ENCODE measurements around the gene PKD1. TPM values are rescaled to one million over a fixed set of nuclear protein-coding genes. Genes with fewer than 3 reads are reported as not detected.
A peak's percentile ranks its signal among the peaks of the same experiment; 100 is the strongest.

Gene PKD1
- total RNA-seq, 4 donors from 2014 or later: 86.4 to 214 (median 121) TPM

DNA sequence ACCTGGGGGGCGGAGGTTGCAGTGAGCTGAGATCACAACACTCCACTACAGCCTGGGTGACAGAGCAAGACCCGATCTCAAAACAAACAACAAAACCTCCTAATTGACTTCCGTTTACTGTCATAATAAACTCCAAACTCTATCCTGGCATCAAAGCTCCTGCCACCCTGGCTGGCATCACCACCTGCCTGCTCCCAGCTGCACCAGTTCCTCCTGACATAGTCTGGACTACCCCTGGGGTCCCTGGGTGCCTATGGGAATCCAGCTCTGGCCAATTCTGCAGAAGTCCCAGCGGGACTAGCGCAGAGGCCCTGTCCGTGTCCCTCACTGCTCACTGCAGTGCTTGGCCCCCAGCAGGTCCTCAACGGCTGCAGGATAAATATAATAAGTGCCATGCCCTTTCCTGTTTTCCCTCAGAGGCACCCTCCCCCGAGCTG, 88.8 kb downstream of the PKD1 start:
- ATAC-seq (ENCODE audit: low FRiP score): no peak
- TF ChIP-seq, protein P1, sequence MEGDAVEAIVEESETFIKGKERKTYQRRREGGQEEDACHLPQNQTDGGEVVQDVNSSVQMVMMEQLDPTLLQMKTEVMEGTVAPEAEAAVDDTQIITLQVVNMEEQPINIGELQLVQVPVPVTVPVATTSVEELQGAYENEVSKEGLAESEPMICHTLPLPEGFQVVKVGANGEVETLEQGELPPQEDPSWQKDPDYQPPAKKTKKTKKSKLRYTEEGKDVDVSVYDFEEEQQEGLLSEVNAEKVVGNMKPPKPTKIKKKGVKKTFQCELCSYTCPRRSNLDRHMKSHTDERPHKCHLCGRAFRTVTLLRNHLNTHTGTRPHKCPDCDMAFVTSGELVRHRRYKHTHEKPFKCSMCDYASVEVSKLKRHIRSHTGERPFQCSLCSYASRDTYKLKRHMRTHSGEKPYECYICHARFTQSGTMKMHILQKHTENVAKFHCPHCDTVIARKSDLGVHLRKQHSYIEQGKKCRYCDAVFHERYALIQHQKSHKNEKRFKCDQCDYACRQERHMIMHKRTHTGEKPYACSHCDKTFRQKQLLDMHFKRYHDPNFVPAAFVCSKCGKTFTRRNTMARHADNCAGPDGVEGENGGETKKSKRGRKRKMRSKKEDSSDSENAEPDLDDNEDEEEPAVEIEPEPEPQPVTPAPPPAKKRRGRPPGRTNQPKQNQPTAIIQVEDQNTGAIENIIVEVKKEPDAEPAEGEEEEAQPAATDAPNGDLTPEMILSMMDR (IDR thresholded peaks at IDR 0.05): no peak
- no peak for DNase-seq (ENCODE audit: low spot score)

DNA sequence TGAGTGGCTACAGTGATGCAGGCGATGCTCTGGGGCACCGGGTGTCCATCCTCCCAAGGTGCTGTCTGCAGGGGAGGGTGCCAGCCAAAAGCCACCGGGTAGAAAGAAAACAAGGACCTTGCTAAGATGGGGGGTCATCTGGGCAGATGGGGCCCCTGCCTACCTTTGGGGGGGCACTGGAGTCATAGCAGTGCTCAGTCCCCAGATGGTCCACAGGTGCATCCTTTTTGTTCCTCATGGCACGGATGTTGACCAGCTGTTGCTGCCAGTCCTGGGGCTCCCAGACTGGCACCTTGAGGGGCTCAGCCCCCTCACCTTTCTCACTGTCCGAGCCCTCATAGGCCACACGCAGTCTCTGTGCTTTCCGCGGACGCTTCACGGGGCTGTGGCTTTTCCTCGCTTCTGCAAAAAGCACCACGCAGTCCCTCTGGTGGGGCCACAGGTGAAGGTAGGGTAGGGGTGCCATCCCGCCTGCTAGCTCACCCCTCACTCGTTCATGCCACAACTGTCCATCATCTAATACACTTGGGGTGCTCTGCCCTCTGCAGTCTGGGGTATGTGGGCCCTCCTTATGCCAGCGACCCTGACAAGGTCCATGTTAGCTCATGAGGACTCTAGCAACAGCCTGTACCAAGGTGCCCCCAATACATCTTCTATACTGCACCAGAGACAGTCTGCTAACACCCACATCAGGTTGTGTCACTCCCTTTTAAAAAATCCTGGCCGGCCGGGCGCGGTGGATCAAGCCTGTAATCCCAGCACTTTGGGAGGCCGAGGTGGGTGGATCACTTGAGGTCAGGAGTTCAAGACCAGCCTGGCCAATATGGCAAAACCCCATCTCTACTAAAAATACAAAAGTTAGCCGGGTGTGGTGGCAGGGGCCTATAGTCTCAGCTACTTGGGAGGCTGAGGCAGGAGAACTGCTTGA, 89.5 kb downstream of the PKD1 start:
- DNase-seq (ENCODE audit: low spot score) (no peak), ATAC-seq (ENCODE audit: low FRiP score) (no peak)
- TF ChIP-seq, protein P1 (IDR thresholded peaks at IDR 0.05): no peak

DNA sequence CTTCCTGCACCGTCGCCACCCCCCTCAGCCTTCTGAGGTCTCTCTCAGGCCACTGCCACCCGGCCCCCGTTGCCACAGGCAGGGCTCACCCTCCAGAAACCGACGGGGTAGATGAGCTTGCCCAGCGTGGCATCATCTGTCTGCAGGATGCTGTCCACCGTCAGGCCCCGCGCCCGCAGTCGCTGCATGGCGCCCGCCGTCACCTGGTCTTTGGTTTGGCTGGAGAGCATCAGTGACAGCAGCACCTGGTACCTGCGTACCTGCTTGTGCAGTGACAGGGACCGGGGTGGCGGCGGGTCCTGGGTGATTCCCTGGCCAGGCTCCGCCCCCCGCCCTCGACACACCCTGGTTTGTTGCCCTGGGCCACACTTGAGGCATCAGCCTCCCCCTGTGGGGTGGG, 91.2 kb downstream of the PKD1 start:
- no peak for DNase-seq (ENCODE audit: low spot score)
- ATAC-seq (ENCODE audit: low FRiP score): no peak
- TF ChIP-seq, protein P1 (IDR thresholded peaks at IDR 0.05): no peak

DNA sequence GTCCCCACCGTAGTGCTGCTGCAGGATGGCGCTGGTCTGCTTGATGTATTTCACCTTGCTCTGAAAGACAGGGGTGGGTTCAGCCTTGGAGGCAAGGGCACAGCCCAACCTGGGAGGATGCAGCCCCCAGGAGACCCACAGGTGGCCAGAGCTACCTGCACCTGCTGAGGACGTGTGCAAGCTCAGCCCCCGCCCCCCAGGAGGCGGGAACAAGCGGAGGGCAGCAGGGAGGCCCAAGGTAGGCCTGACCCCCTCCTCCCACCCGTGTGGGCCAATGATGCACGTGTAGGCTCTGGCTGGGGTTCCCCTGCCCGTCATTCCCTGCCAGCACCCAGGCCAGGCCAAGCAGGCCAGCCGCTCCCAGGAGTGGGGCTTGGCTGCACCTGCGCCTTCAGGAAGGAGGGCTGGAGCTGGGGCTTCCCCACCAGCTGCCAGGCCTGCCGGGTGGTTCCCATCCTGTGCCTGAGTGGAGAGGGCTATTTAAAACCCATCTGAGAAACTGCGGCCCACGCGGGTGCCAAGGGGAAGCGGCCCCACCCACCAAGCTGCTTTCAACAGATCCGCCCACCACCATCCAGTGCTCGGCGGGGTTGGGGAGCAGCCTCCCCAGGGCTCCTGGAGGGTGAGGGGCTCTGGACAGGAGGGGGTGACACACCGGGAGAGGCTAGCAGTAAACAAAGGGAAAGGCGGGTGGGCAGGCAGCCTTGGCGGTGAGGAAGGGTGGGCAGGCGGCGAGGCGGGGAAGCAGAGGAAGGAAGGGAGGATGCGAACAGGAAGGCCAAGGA, 91.8 kb downstream of the PKD1 start:
- TF ChIP-seq, protein P1 (IDR thresholded peaks at IDR 0.05): no peak
- peak; percentile 7 for ATAC-seq (ENCODE audit: low FRiP score)
- DNase-seq (ENCODE audit: low spot score): no peak

DNA sequence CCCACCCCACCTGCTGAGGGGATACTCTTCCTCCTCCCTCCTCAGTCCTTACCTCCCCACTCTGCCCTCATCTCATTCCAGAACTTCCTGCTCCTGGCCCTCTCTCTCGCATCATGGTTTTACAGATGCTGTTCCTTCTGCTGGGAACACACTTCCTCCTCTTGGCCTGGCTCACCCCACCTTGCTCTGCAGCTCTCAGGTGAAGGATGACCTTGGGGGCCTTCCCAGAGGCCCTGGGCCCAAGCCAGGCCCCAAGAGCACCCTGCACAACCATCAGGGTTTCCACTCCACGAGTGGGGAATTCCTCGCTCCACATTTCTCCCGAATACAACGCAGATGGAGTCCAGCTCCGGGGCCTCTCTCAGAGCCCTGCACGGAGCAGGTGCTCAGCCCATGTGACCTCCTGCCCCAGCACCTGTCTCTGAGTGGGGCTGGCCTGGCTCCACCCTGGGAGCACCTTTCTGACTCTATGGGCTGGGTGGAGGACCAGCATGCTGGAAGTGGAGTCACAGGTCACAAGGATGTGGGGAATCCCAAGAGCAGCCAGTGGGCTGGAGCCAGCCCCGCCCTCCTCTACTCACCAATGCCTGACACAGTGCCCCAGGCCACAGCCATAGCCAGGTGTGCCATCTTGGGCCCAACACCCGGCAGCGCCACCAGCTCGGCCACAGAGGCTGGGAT, 92.6 kb downstream of the PKD1 start:
- TF ChIP-seq, protein P1 (IDR thresholded peaks at IDR 0.05): no peak
- ATAC-seq (ENCODE audit: low FRiP score) (no peak), DNase-seq (ENCODE audit: low spot score) (no peak)

DNA sequence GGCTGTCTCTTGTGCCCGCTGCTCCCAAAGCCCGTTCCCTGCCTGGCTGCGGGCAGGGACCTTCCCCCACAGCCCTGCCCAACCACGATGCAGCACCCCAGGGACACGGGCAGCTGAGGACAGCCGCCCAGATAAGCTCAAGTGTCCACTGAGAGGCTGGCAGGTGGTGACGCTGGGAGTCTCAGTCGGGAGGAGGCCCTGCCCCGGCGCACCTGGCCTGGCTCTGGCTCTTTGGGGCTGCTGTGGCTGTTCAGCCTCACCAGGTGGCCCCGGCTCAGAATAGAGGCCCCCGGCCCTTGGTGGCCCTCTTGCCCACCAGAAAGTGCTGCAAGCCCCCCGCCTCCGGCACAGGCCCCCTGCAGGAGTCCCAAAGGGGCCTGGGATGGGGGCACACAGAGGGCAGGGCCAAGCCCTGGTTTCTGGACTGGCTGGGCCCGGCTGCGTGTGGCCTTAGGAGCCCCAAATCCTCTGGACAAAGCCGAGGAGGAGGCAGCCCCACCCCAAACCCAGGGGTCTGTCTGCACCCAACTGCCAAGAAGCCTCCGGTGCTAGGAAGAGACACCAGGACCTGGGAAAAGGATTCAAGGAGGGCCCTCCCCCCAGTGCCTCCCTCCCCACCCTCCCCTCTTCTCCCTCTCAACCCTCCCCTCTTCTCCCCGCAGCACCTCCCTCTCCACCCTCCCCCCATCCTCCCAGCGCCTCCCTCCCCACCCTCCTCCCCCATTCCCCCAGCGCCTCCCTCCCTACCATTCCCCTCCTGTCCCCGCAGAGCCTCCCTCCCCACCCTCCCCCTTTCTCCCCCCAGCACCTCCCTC, 93.3 kb downstream of the PKD1 start:
- TF ChIP-seq, protein P1 (IDR thresholded peaks at IDR 0.05): no peak
- DNase-seq (ENCODE audit: low spot score) (no peak), ATAC-seq (ENCODE audit: low FRiP score) (no peak)
